C4-2B (cell line): ENCODE data around the gene AP2S1.

Experiments
- ZFX ChIP-seq: fragments of 450-650 bp; IDR thresholded peaks from 2 replicates; pipeline ENCODE4 v1.6.1; 2017
- TF ChIP-seq, protein P1 (sequence below): fragments of 450-650 bp; conservative IDR thresholded peaks from 2 replicates; pipeline ENCODE4 v1.5.1; 2017; ENCODE audit warnings: mild to moderate bottlenecking

GRCh38 chr19:46802152-46802551 lies 48.5 kb downstream of the AP2S1 start:
- TF ChIP-seq, protein P1, sequence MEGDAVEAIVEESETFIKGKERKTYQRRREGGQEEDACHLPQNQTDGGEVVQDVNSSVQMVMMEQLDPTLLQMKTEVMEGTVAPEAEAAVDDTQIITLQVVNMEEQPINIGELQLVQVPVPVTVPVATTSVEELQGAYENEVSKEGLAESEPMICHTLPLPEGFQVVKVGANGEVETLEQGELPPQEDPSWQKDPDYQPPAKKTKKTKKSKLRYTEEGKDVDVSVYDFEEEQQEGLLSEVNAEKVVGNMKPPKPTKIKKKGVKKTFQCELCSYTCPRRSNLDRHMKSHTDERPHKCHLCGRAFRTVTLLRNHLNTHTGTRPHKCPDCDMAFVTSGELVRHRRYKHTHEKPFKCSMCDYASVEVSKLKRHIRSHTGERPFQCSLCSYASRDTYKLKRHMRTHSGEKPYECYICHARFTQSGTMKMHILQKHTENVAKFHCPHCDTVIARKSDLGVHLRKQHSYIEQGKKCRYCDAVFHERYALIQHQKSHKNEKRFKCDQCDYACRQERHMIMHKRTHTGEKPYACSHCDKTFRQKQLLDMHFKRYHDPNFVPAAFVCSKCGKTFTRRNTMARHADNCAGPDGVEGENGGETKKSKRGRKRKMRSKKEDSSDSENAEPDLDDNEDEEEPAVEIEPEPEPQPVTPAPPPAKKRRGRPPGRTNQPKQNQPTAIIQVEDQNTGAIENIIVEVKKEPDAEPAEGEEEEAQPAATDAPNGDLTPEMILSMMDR: no peak
- TF ChIP-seq ZFX: no peak
